Adipocyte (in vitro differentiated cells): ENCODE measurements around the gene MIS18A.

Experiments
- DNase-seq: peaks from one replicate; pipeline ENCODE4 v3.0.0-alpha.2; 2015; ENCODE audit warnings: low read depth
- H3K27me3 ChIP-seq: replicated peaks from 2 replicates; pipeline ENCODE4 v1.7.0; 2013; ENCODE audit warnings: mild to moderate bottlenecking, low read length, moderate library complexity; ENCODE audit not compliant: control insufficient read depth, insufficient read depth
- H3K36me3 ChIP-seq: 2 replicates; pipeline ENCODE4 v1.7.0; 2013; ENCODE audit warnings: low read length, mild to moderate bottlenecking, moderate library complexity; ENCODE audit not compliant: control insufficient read depth, insufficient read depth, severe bottlenecking
- H3K4me1 ChIP-seq: 2 replicates; pipeline ENCODE4 v1.7.0; 2013; ENCODE audit warnings: mild to moderate bottlenecking, low read length, moderate library complexity; ENCODE audit not compliant: control insufficient read depth, insufficient read depth
- H3K4me3 ChIP-seq: 2 replicates; pipeline ENCODE4 v1.7.0; 2013; ENCODE audit warnings: mild to moderate bottlenecking, low read length, moderate library complexity
- H3K9ac ChIP-seq: 2 replicates; pipeline ENCODE4 v1.7.0; 2013; ENCODE audit warnings: mild to moderate bottlenecking, low read length, moderate library complexity
- H3K9me3 ChIP-seq: 2 replicates; pipeline ENCODE4 v1.7.0; 2013; ENCODE audit warnings: mild to moderate bottlenecking, low read length, moderate library complexity; ENCODE audit not compliant: control insufficient read depth

MIS18A gene

GRCh38 chr21:32278518-32279376 lies at the start of gene MIS18A:
Gene MIS18A, minus strand, starts transcription at chr21:32279049. Its CDS starts 35 bp downstream, at chr21:32279014.
- Histone ChIP-seq H3K27me3 (no peaks in the 10 kb centered on the region), H3K9ac (peak within 1 kb of the TSS; percentile 94), H3K4me3 (peak within 1 kb of the TSS; percentile 99), H3K9me3 (no peaks in the 10 kb centered on the region), H3K36me3 (peaks cover 30% of the 10 kb centered on the region), H3K4me1 (peaks cover 16% of the 10 kb centered on the region)
- peak; percentile 97 for DNase-seq

GRCh38 chr21:32328595-32328994 lies 49.7 kb upstream of the MIS18A start:
- no peak for DNase-seq

GRCh38 chr21:32325706-32326105 lies 46.9 kb upstream of the MIS18A start:
- no peaks in the 10 kb centered on the region for H3K9me3 ChIP-seq
- DNase-seq: no peak
- peaks cover 25% of the 10 kb centered on the region for H3K4me1 ChIP-seq
- no peak overlapping the region for H3K9ac ChIP-seq
- H3K36me3 ChIP-seq: peaks cover 77% of the 10 kb centered on the region
- H3K27me3 ChIP-seq: no peaks in the 10 kb centered on the region
- H3K4me3 ChIP-seq: no peak overlapping the region

More at GRCh38 chr21:32328595-32328994, 49.7 kb upstream of the MIS18A start:
- peaks cover 75% of the 10 kb centered on the region for H3K36me3 ChIP-seq
- H3K27me3 ChIP-seq: no peaks in the 10 kb centered on the region
- peak overlapping the region; percentile 57 for H3K9ac ChIP-seq
- H3K9me3 ChIP-seq: no peaks in the 10 kb centered on the region
- peak overlapping the region; percentile 35 for H3K4me3 ChIP-seq
- peaks cover 25% of the 10 kb centered on the region for H3K4me1 ChIP-seq

GRCh38 chr21:32322676-32323075 lies 43.8 kb upstream of the MIS18A start:
- H3K36me3 ChIP-seq: peaks cover 99% of the 10 kb centered on the region
- H3K9ac ChIP-seq: no peak overlapping the region

GRCh38 chr21:32322103-32322502 lies 43.3 kb upstream of the MIS18A start:
- H3K36me3 ChIP-seq: peaks cover 100% of the 10 kb centered on the region
- no peak overlapping the region for H3K4me3 ChIP-seq
- no peaks in the 10 kb centered on the region for H3K9me3 ChIP-seq
- H3K27me3 ChIP-seq: no peaks in the 10 kb centered on the region
- H3K4me1 ChIP-seq: peaks cover 7% of the 10 kb centered on the region
- no peak for DNase-seq
- H3K9ac ChIP-seq: no peak overlapping the region

More at GRCh38 chr21:32322676-32323075, 43.8 kb upstream of the MIS18A start:
- peaks cover 7% of the 10 kb centered on the region for H3K4me1 ChIP-seq
- no peak for DNase-seq
- no peaks in the 10 kb centered on the region for H3K9me3 ChIP-seq
- H3K4me3 ChIP-seq: no peak overlapping the region
- H3K27me3 ChIP-seq: no peaks in the 10 kb centered on the region

- Histone ChIP-seq H3K27me3 (no peaks in the 10 kb centered on the region), H3K4me1 (peaks cover 7% of the 10 kb centered on the region), H3K9me3 (no peaks in the 10 kb centered on the region), H3K36me3 (peaks cover 100% of the 10 kb centered on the region), H3K4me3 (no peak overlapping the region), H3K9ac (no peak overlapping the region)
- no peak for DNase-seq
These were observed 42.6 kb upstream of the MIS18A start for GRCh38 chr21:32321480-32321879.

GRCh38 chr21:32320726-32321125 lies 41.9 kb upstream of the MIS18A start:
- Histone ChIP-seq H3K36me3 (peaks cover 100% of the 10 kb centered on the region), H3K9me3 (no peaks in the 10 kb centered on the region), H3K4me3 (no peak overlapping the region), H3K27me3 (no peaks in the 10 kb centered on the region), H3K9ac (no peak overlapping the region), H3K4me1 (peaks cover 9% of the 10 kb centered on the region)
- DNase-seq: no peak

GRCh38 chr21:32320059-32320458 lies 41.2 kb upstream of the MIS18A start:
- H3K36me3 ChIP-seq: peaks cover 100% of the 10 kb centered on the region
- no peak for DNase-seq
- H3K9ac ChIP-seq: no peak overlapping the region
- H3K4me1 ChIP-seq: peaks cover 12% of the 10 kb centered on the region
- no peaks in the 10 kb centered on the region for H3K9me3 ChIP-seq
- H3K27me3 ChIP-seq: no peaks in the 10 kb centered on the region
- no peak overlapping the region for H3K4me3 ChIP-seq

GRCh38 chr21:32319012-32319411 lies 40.2 kb upstream of the MIS18A start:
- H3K4me3 ChIP-seq: no peak overlapping the region
- H3K36me3 ChIP-seq: peaks cover 99% of the 10 kb centered on the region
- no peak for DNase-seq
- H3K9me3 ChIP-seq: no peaks in the 10 kb centered on the region
- H3K4me1 ChIP-seq: peaks cover 12% of the 10 kb centered on the region
- no peaks in the 10 kb centered on the region for H3K27me3 ChIP-seq
- H3K9ac ChIP-seq: no peak overlapping the region

- Histone ChIP-seq H3K36me3 (peaks cover 98% of the 10 kb centered on the region), H3K9ac (peak overlapping the region; percentile 28)
These were observed 38.9 kb upstream of the MIS18A start for GRCh38 chr21:32317726-32318125.

GRCh38 chr21:32316361-32317215 lies 37.7 kb upstream of the MIS18A start:
- H3K4me1 ChIP-seq: peaks cover 12% of the 10 kb centered on the region
- no peaks in the 10 kb centered on the region for H3K9me3 ChIP-seq
- H3K36me3 ChIP-seq: peaks cover 98% of the 10 kb centered on the region
- H3K4me3 ChIP-seq: no peak overlapping the region
- H3K27me3 ChIP-seq: no peaks in the 10 kb centered on the region
- no peak for DNase-seq
- no peak overlapping the region for H3K9ac ChIP-seq

More at GRCh38 chr21:32317726-32318125, 38.9 kb upstream of the MIS18A start:
- Histone ChIP-seq H3K4me3 (no peak overlapping the region), H3K9me3 (no peaks in the 10 kb centered on the region), H3K27me3 (no peaks in the 10 kb centered on the region), H3K4me1 (peaks cover 12% of the 10 kb centered on the region)
- DNase-seq: no peak
